Type B pancreatic cell (in vitro differentiated cells): ENCODE data around the gene FAM3A. TPM values are rescaled to one million over a fixed set of nuclear protein-coding genes. Genes with fewer than 3 reads are reported as not detected.

Experiments used
- DNase-seq: peaks from one replicate; pipeline ENCODE4 v3.0.0; 2021; ENCODE audit warnings: mixed read lengths; ENCODE audit not compliant: unreplicated experiment; ENCODE audit errors: extremely low spot score
- H3K27ac Mint-ChIP-seq: 2 replicates; pipeline ENCODE4 v1.8.0; 2021; ENCODE audit warnings: mild to moderate bottlenecking, mixed read lengths
- H3K27me3 Mint-ChIP-seq: 2 replicates; pipeline ENCODE4 v1.8.0; 2021; ENCODE audit warnings: mixed read lengths
- H3K36me3 Mint-ChIP-seq: 2 replicates; pipeline ENCODE4 v1.8.0; 2021; ENCODE audit warnings: mixed read lengths
- H3K4me1 Mint-ChIP-seq: one replicate; pipeline ENCODE4 v1.8.0; 2021; ENCODE audit warnings: mixed read lengths; ENCODE audit not compliant: unreplicated experiment
- H3K4me3 Mint-ChIP-seq: 2 replicates; pipeline ENCODE4 v1.8.0; 2021; ENCODE audit warnings: mild to moderate bottlenecking, mixed read lengths
- H3K9me3 Mint-ChIP-seq: 2 replicates; pipeline ENCODE4 v1.8.0; 2021; ENCODE audit warnings: mixed read lengths
- total RNA-seq: library from RNA; stranded (reverse); gene quantifications from 2 replicates; pipeline ENCODE4 v1.2.1, GENCODE V29; 2021; ENCODE audit warnings: low replicate concordance
- TF ChIP-seq, protein P1 (sequence below): fragments of 200-600 bp; sonication (generic); conservative IDR thresholded peaks from 2 replicates; pipeline ENCODE4 v1.5.0; 2021; ENCODE audit warnings: antibody characterized with exemption, mild to moderate bottlenecking

Gene FAM3A
- total RNA-seq, 1 donor from 2014 or later, result 34.1 TPM

- H3K36me3 Mint-ChIP-seq, result no peaks in the 10 kb centered on the region
- peak overlapping the region; percentile 91 for H3K27ac Mint-ChIP-seq
- no peaks in the 10 kb centered on the region for H3K4me1 Mint-ChIP-seq
- DNase-seq, result peak; percentile 62
- H3K27me3 Mint-ChIP-seq, result no peaks in the 10 kb centered on the region
- peak overlapping the region; percentile 88 for H3K4me3 Mint-ChIP-seq
- H3K9me3 Mint-ChIP-seq, result no peaks in the 10 kb centered on the region
- TF ChIP-seq, protein P1, sequence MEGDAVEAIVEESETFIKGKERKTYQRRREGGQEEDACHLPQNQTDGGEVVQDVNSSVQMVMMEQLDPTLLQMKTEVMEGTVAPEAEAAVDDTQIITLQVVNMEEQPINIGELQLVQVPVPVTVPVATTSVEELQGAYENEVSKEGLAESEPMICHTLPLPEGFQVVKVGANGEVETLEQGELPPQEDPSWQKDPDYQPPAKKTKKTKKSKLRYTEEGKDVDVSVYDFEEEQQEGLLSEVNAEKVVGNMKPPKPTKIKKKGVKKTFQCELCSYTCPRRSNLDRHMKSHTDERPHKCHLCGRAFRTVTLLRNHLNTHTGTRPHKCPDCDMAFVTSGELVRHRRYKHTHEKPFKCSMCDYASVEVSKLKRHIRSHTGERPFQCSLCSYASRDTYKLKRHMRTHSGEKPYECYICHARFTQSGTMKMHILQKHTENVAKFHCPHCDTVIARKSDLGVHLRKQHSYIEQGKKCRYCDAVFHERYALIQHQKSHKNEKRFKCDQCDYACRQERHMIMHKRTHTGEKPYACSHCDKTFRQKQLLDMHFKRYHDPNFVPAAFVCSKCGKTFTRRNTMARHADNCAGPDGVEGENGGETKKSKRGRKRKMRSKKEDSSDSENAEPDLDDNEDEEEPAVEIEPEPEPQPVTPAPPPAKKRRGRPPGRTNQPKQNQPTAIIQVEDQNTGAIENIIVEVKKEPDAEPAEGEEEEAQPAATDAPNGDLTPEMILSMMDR, result no peak
Observed at GRCh38 chrX:154490021-154490413, 26.0 kb downstream of the FAM3A start.

GRCh38 chrX:154489182-154489581, 26.9 kb downstream of the FAM3A start:
- Mint-ChIP-seq H3K4me3 (peak overlapping the region; percentile 88), H3K36me3 (no peaks in the 10 kb centered on the region), H3K4me1 (no peaks in the 10 kb centered on the region), H3K9me3 (no peaks in the 10 kb centered on the region), H3K27ac (peak overlapping the region; percentile 91), H3K27me3 (no peaks in the 10 kb centered on the region)
- TF ChIP-seq, protein P1, result no peak
- DNase-seq, result no peak

GRCh38 chrX:154488336-154489075, 27.5 kb downstream of the FAM3A start:
- peak overlapping the region; percentile 41 for H3K4me3 Mint-ChIP-seq
- H3K9me3 Mint-ChIP-seq, result no peaks in the 10 kb centered on the region

DNA sequence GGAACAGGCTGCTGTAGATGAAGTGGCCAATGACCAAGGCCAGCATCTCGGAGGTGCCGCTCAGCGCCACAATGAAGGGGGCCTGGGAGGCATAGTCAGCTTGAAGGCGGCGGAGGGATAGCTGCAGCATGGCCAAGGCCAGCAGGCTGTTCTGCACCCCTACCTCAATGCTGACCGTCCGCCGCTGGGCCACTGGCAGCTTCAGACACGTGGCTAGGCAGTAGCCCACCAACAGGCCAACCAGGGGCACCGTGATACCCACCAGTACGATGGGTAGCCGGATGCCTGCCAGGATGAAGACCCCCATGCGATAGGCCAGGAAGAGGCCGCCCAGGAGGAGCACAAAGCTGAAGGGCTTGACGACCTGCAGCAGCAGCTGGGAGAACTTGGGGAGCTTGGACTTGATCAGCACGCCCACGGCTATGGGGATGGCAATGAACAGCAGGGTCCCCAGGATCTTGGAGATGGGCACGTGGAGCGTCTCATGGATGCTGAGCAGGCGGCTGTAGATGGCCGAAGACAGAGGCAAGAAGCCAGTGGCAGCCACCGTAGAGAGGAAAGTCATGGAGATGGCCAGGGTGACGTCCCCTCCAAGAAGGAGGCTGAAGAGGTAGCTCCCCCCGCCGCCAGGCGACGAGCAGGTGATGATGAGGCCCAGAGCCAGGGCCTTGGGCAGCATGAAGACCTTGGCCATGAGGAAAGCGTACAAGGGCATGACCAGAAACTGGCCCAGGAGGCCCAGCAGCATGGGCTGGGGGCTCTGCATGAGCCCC, 28.3 kb downstream of the FAM3A start:
- H3K4me1 Mint-ChIP-seq, result no peaks in the 10 kb centered on the region
- H3K36me3 Mint-ChIP-seq, result no peaks in the 10 kb centered on the region
- no peaks in the 10 kb centered on the region for H3K9me3 Mint-ChIP-seq
- peak overlapping the region; percentile 84 for H3K4me3 Mint-ChIP-seq
- no peaks in the 10 kb centered on the region for H3K27me3 Mint-ChIP-seq
- peak; percentile 66 for DNase-seq
- no peak overlapping the region for H3K27ac Mint-ChIP-seq
- TF ChIP-seq, protein P1, result no peak

More at GRCh38 chrX:154488336-154489075, 27.5 kb downstream of the FAM3A start:
- DNase-seq, result peak; percentile 67
- H3K27ac Mint-ChIP-seq, result no peak overlapping the region
- TF ChIP-seq, protein P1, result no peak
- no peaks in the 10 kb centered on the region for H3K27me3 Mint-ChIP-seq
- H3K4me1 Mint-ChIP-seq, result no peaks in the 10 kb centered on the region
- H3K36me3 Mint-ChIP-seq, result no peaks in the 10 kb centered on the region

DNA sequence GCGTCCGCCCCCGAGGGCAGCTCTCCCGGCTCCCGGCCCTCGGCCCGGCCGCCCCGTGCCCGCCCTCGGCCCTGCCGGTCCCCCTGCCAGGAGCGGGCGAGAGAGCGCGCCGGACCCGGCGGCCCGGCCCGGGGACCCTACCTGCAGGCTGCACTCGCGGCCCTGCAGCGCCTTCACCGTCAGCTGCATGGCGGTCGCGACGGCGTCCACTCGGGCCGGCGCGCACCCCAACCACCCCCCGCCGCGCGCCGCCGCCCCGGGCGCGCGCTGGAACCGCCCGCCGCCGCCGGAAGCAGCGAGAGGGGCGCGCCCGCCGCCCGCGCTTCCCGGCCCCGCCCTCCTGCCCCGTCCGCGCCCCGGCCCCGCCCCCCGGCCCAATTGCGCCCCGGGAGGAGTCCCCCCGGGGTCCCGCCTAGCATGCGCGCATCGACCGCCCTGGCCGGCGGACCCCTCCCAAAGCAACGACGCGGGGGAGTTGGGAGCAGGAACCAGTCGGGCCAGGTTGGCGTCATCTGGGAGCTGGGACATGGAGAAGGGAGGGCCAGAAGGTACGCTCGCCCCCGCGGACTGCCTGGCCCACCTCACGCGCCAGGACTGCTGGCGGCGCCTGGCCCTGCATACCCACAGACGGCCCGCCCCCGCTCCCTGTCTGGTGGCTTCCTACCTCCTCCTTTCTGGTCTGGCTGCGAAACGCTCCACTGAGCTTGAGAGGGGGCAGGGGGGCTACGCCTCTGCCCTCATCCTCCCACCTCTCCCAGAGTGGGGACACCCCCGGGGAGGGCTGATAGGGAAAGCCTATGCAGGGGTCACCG, 29.4 kb downstream of the FAM3A start, which contains the start of gene UBL4A:
TSS of gene UBL4A (minus strand) at position 220 of the 812 bp plus-strand sequence. CDS start at position 189, 31 bp downstream.
- H3K27me3 Mint-ChIP-seq, result no peaks in the 10 kb centered on the region
- peak within 1 kb of the TSS; percentile 84 for H3K4me3 Mint-ChIP-seq
- DNase-seq, result peak; percentile 74
- no peaks in the 10 kb centered on the region for H3K9me3 Mint-ChIP-seq
- peak within 1 kb of the TSS; percentile 75 for H3K27ac Mint-ChIP-seq
- TF ChIP-seq, protein P1, result no peak
- no peaks in the 10 kb centered on the region for H3K4me1 Mint-ChIP-seq
- no peaks in the 10 kb centered on the region for H3K36me3 Mint-ChIP-seq
